Measurements from ENCODE around the gene NCOR1. TPM values are rescaled to one million over a fixed set of nuclear protein-coding genes. Genes with fewer than 3 reads are reported as not detected.

NCOR1 gene
- total RNA-seq, 1 donor: 139 TPM

DNA sequence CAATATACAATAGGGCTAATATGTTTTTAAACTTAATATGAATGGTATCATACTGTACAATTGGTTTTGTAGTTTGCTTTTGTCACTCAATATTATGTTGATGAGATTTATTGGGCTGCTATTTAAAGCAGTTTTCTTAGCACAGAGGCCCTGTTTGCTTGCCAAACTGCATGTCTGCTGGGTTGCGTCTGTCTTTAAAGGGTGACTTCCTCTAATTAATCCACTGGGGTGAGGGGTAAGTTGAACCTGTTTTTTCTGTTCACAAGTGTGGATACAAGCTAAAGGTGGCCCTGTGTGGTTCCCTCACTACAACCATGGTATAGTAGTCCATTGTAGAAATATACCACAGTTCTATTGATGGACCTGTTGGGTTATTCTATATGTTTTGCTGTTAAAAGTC lies 196.0 kb downstream of the NCOR1 start:
- TF ChIP-seq, protein P1, sequence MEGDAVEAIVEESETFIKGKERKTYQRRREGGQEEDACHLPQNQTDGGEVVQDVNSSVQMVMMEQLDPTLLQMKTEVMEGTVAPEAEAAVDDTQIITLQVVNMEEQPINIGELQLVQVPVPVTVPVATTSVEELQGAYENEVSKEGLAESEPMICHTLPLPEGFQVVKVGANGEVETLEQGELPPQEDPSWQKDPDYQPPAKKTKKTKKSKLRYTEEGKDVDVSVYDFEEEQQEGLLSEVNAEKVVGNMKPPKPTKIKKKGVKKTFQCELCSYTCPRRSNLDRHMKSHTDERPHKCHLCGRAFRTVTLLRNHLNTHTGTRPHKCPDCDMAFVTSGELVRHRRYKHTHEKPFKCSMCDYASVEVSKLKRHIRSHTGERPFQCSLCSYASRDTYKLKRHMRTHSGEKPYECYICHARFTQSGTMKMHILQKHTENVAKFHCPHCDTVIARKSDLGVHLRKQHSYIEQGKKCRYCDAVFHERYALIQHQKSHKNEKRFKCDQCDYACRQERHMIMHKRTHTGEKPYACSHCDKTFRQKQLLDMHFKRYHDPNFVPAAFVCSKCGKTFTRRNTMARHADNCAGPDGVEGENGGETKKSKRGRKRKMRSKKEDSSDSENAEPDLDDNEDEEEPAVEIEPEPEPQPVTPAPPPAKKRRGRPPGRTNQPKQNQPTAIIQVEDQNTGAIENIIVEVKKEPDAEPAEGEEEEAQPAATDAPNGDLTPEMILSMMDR (IDR thresholded peaks at IDR 0.05; ENCODE audit: insufficient read depth, low read length): no peak
- no peak overlapping the region for H3K4me3 ChIP-seq (ENCODE audit: low read depth, low read length)
- DNase-seq (ENCODE audit: low read depth): no peak

DNA sequence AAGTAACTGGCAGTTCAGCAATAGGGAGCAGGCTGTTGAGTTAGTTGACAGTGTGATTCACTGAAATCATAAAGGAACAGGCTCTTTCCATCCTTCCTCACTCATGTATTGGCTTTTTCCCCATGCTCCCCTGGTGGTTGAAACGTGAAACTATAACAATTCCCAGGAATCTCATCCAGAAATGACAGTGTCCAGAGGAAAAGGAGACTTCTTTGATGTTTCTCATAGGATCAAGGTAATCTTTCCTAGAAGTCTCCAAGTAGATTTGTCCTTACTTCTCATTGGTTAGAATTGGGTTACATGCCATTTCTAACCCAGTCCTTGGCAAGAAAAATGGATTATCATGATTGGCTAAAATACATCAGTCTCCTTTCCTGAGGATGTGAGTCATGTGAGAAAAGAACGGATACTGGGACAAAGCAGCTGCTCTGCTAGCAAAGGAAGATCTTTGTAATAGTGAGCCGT lies 201.4 kb downstream of the NCOR1 start:
- TF ChIP-seq, protein P1 (IDR thresholded peaks at IDR 0.05; ENCODE audit: insufficient read depth, low read length): peak; percentile 80
- H3K4me3 ChIP-seq (ENCODE audit: low read depth, low read length): no peak overlapping the region
- DNase-seq (ENCODE audit: low read depth): peak; percentile 82

DNA sequence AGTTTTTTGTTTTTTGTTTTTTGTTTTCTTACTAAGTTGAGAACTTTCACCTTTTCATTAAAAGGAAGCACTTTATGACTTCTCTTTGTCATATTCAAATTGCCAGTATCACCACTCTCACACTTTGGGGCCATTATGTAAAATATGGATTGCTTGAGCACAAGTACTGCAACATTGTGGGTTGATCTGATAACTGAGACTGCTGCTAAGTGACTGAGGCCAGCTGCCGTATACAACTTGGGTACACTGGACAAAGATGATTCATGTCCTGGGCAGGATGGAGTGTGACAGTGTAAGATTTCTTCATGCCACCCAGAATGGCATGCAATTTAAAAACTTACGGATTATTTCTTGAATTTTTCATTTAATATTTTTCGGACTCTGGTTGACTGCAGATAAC lies 207.9 kb downstream of the NCOR1 start:
- no peak overlapping the region for H3K4me3 ChIP-seq (ENCODE audit: low read depth, low read length)
- DNase-seq (ENCODE audit: low read depth): no peak
- TF ChIP-seq, protein P1 (IDR thresholded peaks at IDR 0.05; ENCODE audit: insufficient read depth, low read length): no peak

DNA sequence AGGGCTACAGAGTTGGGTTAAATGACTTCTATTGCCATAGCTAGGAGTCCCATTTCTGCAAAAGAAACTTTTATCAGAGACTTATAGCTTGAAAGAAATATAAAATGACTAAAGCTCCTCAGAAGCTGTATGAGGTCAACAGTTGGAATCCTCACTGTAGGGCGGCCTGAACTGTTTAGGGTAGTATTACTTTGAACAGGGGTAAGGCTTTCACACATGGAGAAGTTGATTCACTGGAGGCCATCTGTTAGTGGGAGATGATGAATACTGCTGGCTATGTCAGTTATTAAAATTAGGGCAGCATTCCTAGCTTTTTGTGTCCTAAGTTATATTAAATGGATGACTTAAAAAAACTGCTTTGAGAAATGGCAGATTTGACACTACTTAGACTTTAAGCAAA lies 209.7 kb downstream of the NCOR1 start:
- TF ChIP-seq, protein P1 (IDR thresholded peaks at IDR 0.05; ENCODE audit: insufficient read depth, low read length): no peak
- no peak for DNase-seq (ENCODE audit: low read depth)
- H3K4me3 ChIP-seq (ENCODE audit: low read depth, low read length): no peak overlapping the region

DNA sequence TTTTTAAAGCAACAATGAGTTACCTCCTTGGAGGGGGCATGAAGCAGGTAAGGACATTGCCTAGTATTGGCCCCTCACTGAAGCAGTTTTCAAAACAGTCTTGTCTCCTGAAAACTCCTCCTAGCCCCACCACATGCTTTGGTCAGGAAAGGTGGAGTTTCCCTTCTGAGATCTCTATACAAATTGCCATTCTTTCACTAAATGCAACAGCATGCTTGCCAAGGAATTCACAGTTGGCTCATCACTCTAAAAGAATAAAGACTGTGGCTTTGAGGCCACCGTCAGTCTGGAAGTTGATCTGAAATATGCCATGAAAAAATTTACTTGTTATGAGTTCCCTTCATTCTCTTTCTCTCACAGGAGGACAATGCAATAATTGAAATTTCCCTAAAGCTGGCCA lies 211.5 kb downstream of the NCOR1 start:
- TF ChIP-seq, protein P1 (IDR thresholded peaks at IDR 0.05; ENCODE audit: insufficient read depth, low read length): no peak
- H3K4me3 ChIP-seq (ENCODE audit: low read depth, low read length): no peak overlapping the region
- peak; percentile 16 for DNase-seq (ENCODE audit: low read depth)

DNA sequence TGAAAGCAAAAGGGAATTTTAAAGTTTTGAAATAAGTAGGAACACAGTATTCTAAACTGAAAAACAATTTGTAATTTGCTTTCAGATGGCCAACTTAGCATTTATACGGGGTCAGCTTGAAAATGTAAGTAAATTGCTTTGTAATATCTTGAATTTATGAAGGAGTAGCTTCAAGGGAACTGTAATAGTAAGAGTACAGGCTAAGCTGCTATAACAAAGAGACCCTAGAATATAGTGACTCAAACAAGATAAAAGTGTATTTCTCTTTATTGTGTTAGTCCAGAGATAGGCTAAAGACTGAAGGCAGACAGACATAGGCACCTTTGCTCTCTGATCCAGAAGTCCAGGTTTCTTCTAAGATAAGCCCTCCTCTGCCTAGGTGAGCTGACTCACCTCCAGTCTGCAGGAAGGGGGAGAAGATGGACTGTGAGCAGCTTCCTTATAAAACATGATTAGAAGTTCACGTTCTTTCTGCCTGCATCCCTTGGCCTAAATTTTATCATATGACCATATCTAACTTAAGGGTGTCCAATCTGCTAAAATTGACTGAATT lies 212.6 kb downstream of the NCOR1 start:
- no peak overlapping the region for H3K4me3 ChIP-seq (ENCODE audit: low read depth, low read length)
- DNase-seq (ENCODE audit: low read depth): no peak
- TF ChIP-seq, protein P1 (IDR thresholded peaks at IDR 0.05; ENCODE audit: insufficient read depth, low read length): no peak
